ENCODE results near the gene TMEM243. TPM values are rescaled to one million over a fixed set of nuclear protein-coding genes. Genes with fewer than 3 reads are reported as not detected.

Gene TMEM243
- total and polyA plus RNA-seq, 10 of the 15 experiments (the other 5 are each of a cell fraction or from before 2014, with no cell fraction given), result 47.8 to 170 (median 77.9) TPM

DNA sequence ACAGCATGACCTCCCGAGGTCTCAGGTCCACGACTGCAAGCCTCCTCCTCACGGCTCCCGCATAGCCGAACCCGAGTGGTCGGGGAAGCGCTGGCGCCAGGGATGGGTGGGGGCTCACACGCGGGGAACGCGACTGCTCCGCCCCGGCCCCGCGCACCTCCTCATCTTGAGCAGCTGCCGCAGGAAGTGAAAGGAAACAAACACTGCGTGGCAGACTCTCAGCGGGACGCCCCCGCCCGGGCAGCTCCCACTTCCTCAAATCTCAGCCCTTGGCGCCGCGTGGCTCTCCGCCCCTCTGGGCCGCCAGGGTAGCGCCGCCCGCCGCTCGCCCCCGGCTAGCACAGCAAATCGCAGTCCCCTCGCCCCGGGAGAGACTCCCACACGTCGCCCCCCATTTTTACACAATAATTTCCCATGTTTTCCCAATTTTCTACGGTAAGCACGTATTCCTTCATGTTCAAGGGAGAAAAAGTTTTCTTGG lies at the start of gene TMEM243 (continued):
- TF ChIP-seq CTCF (IDR thresholded peaks at IDR 0.05 in 2 of 3, conservative IDR thresholded peaks at IDR 0.05 in 1 of 3; ENCODE audit: control insufficient read depth in 2 of 3, extremely low read depth in 1 of 3, insufficient read depth in 1 of 3, low read depth in 3 of 3, low read length in 3 of 3) (peak; percentile 28 to 42 (median 34); a peak in 5 of 6 replicates), MEF2B (IDR thresholded peaks at IDR 0.05; ENCODE audit: partially characterized antibody, poor library complexity, severe bottlenecking) (peak; percentile 49), ZNF217 (IDR thresholded peaks at IDR 0.05) (no peak; the same call in 1 of the 2 replicates), ZBED1 (IDR thresholded peaks at IDR 0.05; ENCODE audit: borderline replicate concordance) (peak; percentile 26; the same call in 1 of the 2 replicates), FOS (IDR thresholded peaks at IDR 0.05; ENCODE audit: borderline replicate concordance, extremely low read depth, insufficient read length) (no peak), CBX5 (IDR thresholded peaks at IDR 0.05; ENCODE audit: low read depth) (no peak), CBX3 (IDR thresholded peaks at IDR 0.05; ENCODE audit: borderline replicate concordance, low read depth) (no peak), CHD4 (IDR thresholded peaks at IDR 0.05) (no peak), ZBTB40 (IDR thresholded peaks at IDR 0.05; ENCODE audit: borderline replicate concordance) (no peak), RUNX3 (IDR thresholded peaks at IDR 0.05; ENCODE audit: low read length) (no peak), PAX8 (IDR thresholded peaks at IDR 0.05) (no peak), POLR2A (IDR thresholded peaks at IDR 0.05; ENCODE audit: low read depth, low read length) (peak; percentile 90), ZSCAN29 (IDR thresholded peaks at IDR 0.05) (no peak)
- TF ChIP-seq, protein P1, sequence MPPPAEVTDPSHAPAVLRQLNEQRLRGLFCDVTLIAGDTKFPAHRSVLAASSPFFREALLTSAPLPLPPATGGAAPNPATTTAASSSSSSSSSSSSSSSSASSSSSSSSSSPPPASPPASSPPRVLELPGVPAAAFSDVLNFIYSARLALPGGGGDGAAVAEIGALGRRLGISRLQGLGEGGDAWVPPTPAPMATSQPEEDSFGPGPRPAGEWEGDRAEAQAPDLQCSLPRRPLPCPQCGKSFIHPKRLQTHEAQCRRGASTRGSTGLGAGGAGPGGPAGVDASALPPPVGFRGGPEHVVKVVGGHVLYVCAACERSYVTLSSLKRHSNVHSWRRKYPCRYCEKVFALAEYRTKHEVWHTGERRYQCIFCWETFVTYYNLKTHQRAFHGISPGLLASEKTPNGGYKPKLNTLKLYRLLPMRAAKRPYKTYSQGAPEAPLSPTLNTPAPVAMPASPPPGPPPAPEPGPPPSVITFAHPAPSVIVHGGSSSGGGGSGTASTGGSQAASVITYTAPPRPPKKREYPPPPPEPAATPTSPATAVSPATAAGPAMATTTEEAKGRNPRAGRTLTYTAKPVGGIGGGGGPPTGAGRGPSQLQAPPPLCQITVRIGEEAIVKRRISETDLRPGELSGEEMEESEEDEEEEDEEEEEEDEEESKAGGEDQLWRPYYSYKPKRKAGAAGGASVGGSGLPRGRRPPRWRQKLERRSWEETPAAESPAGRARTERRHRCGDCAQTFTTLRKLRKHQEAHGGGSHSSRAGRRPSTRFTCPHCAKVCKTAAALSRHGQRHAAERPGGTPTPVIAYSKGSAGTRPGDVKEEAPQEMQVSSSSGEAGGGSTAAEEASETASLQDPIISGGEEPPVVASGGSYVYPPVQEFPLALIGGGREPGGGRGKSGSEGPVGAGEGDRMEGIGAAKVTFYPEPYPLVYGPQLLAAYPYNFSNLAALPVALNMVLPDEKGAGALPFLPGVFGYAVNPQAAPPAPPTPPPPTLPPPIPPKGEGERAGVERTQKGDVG (CRISPR knock-in tag; IDR thresholded peaks at IDR 0.05), result no peak
- TF ChIP-seq, protein P2, sequence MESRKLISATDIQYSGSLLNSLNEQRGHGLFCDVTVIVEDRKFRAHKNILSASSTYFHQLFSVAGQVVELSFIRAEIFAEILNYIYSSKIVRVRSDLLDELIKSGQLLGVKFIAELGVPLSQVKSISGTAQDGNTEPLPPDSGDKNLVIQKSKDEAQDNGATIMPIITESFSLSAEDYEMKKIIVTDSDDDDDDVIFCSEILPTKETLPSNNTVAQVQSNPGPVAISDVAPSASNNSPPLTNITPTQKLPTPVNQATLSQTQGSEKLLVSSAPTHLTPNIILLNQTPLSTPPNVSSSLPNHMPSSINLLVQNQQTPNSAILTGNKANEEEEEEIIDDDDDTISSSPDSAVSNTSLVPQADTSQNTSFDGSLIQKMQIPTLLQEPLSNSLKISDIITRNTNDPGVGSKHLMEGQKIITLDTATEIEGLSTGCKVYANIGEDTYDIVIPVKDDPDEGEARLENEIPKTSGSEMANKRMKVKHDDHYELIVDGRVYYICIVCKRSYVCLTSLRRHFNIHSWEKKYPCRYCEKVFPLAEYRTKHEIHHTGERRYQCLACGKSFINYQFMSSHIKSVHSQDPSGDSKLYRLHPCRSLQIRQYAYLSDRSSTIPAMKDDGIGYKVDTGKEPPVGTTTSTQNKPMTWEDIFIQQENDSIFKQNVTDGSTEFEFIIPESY (IDR thresholded peaks at IDR 0.05), result no peak

Data from GM12878 (cell line).